HG03378 (cell line): ENCODE results near the gene PPFIBP2.
"Not testable (repeated sequence)": the region's sequence is repeated elsewhere in the genome, so short reads cannot be mapped to it uniquely, and the experiment has no call there.

ENCODE experiments used
- ATAC-seq: cut with Tn5 transposase; IDR thresholded peaks from one replicate; pipeline ENCODE4 v1.9.1; 2021; ENCODE audit warnings: mild to moderate bottlenecking, moderate library complexity; ENCODE audit not compliant: unreplicated experiment

The PPFIBP2 gene

GRCh38 chr11:7498193-7498592 is 15.6 kb upstream of the PPFIBP2 start:
- no peak for ATAC-seq

GRCh38 chr11:7499081-7499480 is 14.7 kb upstream of the PPFIBP2 start:
- no peak for ATAC-seq

GRCh38 chr11:7500251-7500650 is 13.5 kb upstream of the PPFIBP2 start:
- ATAC-seq, result no peak

GRCh38 chr11:7501251-7501650 is 12.5 kb upstream of the PPFIBP2 start:
- no peak for ATAC-seq

- ATAC-seq, result no peak
Observed at GRCh38 chr11:7501894-7502293, 11.9 kb upstream of the PPFIBP2 start.

- no peak for ATAC-seq
Observed at GRCh38 chr11:7506243-7506642, 7.6 kb upstream of the PPFIBP2 start.

- no peak for ATAC-seq
Observed at GRCh38 chr11:7508087-7508486, 5.7 kb upstream of the PPFIBP2 start.

GRCh38 chr11:7509966-7510365 is 3.8 kb upstream of the PPFIBP2 start:
- no peak for ATAC-seq

- ATAC-seq, result no peak
Observed at GRCh38 chr11:7511401-7511800, 2.4 kb upstream of the PPFIBP2 start.

- ATAC-seq, result peak; percentile 81
Observed at GRCh38 chr11:7512525-7513233, 1.1 kb upstream of the PPFIBP2 start.

- no peak for ATAC-seq
Observed at GRCh38 chr11:7514099-7514591, 346 bp downstream of the PPFIBP2 start.

GRCh38 chr11:7515447-7515886 is 1.7 kb downstream of the PPFIBP2 start:
- ATAC-seq, result no peak

- no peak for ATAC-seq
Observed at GRCh38 chr11:7516475-7516874, 2.7 kb downstream of the PPFIBP2 start.

- not testable (repeated sequence) for ATAC-seq
Observed at GRCh38 chr11:7517743-7518142, 3.9 kb downstream of the PPFIBP2 start.

- ATAC-seq, result no peak
Observed at GRCh38 chr11:7518811-7519562, 5.2 kb downstream of the PPFIBP2 start.

- peak; percentile 48 for ATAC-seq
Observed at GRCh38 chr11:7520011-7520942, 6.5 kb downstream of the PPFIBP2 start.

- ATAC-seq, result peak; percentile 85
Observed at GRCh38 chr11:7520981-7521487, 7.2 kb downstream of the PPFIBP2 start.

GRCh38 chr11:7522121-7522520 is 8.3 kb downstream of the PPFIBP2 start:
- ATAC-seq, result no peak

- no peak for ATAC-seq
Observed at GRCh38 chr11:7522546-7522945, 8.7 kb downstream of the PPFIBP2 start.

GRCh38 chr11:7523416-7524210 is 9.8 kb downstream of the PPFIBP2 start:
- ATAC-seq, result no peak
